ENCODE data around the gene CFAP65.

DNA sequence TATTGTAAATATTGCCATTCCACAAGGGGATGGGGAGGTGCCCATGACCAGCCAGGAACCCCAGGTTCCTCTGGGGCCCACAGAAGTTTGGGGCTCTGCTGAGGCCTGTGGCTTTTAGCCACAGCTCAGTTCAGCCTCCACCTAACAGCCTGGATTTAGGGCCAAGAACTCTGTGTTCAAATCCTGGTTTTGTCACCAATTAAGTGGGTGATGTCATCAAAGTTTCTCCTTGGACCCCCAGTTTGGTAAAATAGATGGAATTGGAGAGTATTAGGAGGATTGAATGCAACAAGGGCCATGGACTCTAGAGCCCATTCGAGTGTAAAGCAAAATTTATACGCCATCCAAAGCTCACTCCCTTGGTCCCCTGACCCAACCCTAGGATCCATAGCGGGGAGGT is 53.2 kb downstream of the CFAP65 start:
- TF ChIP-seq, protein P1, sequence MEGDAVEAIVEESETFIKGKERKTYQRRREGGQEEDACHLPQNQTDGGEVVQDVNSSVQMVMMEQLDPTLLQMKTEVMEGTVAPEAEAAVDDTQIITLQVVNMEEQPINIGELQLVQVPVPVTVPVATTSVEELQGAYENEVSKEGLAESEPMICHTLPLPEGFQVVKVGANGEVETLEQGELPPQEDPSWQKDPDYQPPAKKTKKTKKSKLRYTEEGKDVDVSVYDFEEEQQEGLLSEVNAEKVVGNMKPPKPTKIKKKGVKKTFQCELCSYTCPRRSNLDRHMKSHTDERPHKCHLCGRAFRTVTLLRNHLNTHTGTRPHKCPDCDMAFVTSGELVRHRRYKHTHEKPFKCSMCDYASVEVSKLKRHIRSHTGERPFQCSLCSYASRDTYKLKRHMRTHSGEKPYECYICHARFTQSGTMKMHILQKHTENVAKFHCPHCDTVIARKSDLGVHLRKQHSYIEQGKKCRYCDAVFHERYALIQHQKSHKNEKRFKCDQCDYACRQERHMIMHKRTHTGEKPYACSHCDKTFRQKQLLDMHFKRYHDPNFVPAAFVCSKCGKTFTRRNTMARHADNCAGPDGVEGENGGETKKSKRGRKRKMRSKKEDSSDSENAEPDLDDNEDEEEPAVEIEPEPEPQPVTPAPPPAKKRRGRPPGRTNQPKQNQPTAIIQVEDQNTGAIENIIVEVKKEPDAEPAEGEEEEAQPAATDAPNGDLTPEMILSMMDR (IDR thresholded peaks at IDR 0.05): no peak
- no peak for TF ChIP-seq POLR2A (IDR thresholded peaks at IDR 0.05)
